Measurements from ENCODE around the gene GALNT7.
"Not testable (repeated sequence)": the region's sequence is repeated elsewhere in the genome, so short reads cannot be mapped to it uniquely, and the experiment has no call there.

Gene GALNT7

DNA sequence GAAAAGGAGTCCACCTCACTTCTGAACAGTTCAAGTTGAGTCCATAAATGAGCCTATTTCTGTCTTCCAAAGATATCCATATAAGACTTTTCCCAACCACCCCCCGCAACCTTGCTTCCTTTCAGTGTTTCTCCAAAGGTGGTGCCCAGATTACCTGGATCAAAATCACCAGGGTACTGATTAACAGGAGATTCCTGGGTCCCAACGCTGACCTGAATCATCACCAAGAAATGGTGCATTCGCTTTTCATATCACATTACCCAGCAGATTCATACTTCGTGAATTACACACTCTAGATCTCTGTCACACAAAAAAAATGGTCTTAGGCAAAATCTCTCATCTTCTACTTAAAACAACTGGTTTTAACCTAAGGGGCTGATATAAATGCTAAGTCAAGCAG, 2.1 kb upstream of the GALNT7 start:
- DNase-seq = no peak

GRCh38 chr4:173167758-173168395, 734 bp upstream of the GALNT7 start:
- DNase-seq = peak; percentile 11 to 66

DNA sequence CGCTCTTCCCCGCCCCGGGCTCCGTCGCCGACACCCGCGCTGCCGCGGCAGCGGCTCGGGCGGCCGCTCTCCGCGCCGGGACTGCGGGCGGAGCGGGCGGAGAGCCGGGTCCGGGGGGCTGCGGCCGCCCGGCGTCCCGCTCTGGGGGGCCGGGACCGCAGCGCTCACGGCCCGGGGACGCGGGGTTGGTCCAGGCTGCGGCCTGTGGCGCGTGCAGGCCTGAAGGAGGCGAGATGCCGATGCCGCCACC, 492 bp downstream of the GALNT7 start:
- no peak for DNase-seq

DNA sequence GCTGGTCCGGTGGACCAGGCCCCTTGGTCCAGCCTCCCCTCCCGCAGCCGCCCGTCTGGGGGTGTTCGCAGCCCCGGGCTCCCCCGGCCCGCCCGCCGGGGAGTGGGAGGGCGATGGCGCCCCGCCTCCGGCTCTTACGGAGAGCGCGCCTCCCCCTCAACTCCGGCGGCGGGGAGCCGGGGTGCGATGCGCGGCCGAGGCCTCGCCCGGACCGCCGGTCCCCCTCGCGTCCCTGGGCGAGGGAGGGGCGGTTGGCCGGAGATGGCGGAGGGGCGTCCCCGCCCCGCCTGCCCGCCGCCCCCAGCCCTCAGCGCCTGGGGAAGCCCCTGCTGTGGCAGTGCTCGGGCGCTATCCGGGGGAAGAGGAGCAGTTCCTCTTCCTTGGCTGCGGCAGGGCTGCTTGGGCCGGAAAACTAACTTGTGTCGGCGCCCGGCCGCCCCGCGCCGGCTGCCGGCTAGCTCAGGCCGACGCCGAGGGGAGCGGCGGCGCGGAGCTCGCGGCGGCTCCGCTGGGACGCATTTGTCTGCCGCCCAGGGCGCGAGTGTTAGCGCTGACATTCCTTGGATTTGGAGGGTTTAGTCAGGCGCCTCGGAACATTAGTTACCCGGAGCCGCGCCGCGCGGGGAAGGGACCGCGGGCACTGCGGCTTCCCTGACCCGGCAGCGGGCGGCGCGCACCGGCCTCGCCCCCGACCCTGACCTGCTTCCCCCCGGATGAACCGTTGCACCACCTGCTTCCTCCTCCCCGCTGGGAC, 994 bp downstream of the GALNT7 start:
- peak in 1 of 2 experiments; percentile 10 for DNase-seq

GRCh38 chr4:173170182-173170778, 1.7 kb downstream of the GALNT7 start:
- no peak for DNase-seq

DNA sequence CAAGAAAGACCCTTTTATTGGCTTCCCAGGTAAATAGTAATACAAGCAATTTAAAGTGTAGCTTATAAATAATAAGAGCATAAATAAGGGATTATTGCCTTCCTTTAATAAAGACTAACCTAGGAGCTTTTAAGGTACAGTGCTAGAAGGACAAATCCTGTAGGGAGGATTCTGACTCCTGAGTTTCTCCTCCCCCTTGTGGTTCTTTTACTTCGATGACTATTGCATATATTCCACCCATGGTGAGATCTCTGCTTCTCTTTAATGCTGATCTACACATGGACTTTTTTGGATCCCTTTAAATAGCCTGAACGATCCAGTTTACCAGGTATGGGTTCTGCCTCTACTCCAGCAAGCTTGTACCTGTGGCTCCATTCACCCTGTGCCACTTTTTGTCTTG, 2.5 kb downstream of the GALNT7 start:
- DNase-seq = no peak

- no peak for DNase-seq
Measured at GRCh38 chr4:173171987-173172386, 3.4 kb downstream of the GALNT7 start.

DNA sequence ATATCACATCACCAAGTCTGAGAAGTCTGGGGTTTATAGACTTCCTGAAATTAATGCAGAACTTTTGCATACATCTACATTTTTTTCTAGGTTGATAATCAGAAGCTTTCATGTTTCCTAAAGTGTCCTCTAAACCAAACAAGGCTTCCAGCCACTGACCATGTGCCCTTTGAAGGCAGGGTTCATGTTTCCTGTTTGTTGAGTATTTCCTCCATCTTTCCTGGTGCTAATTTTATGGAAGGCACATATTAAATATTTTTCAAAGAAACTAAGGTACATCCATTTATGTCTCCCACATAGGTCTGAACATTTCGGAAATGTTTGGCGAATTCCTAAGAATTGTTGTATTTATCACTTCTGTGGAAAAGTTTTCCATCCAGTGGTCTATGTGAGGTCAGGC, 5.6 kb downstream of the GALNT7 start:
- no peak for DNase-seq

- DNase-seq = no peak
Measured at GRCh38 chr4:173174594-173175012, 6.0 kb downstream of the GALNT7 start.

GRCh38 chr4:173176010-173176409, 7.4 kb downstream of the GALNT7 start:
- DNase-seq = no peak

DNA sequence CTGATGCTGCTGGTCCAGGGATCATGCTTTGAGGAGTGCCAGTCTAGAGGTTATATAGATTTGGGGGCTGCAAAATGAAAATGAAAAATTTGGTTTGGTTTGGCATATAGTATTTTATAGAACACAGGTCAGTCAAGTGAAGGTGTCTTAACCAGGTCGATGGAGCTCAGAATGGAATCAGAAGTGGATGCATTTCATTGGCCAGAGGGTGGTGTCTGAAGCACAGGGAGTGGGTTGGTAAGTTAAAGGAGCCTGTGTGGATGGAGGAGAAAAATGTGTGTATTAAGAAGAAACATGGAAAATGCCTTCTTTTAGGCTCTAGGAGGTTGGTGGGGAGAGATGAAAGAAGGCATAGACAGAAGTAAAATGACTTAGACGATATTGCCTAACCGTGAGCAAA, 8.6 kb downstream of the GALNT7 start:
- DNase-seq = no peak

DNA sequence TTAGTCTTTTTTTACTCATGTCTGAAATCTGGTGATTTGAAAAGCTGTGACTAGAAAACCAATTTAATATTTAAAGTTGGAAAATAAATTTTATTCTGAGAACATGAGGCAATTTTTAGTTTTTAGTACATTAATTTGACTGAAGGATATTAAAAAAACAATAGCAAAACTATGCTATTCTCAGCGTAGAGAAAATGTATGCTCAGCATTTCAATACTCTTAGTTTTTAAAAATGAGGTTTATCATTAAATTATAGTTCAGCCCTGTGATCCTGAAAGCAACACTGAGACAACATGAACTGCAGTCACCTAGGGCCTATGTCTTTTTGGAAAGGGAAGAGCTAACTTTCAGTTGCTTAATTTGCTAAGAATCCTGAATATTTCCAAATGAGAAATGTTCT, 9.5 kb downstream of the GALNT7 start:
- no peak for DNase-seq

DNA sequence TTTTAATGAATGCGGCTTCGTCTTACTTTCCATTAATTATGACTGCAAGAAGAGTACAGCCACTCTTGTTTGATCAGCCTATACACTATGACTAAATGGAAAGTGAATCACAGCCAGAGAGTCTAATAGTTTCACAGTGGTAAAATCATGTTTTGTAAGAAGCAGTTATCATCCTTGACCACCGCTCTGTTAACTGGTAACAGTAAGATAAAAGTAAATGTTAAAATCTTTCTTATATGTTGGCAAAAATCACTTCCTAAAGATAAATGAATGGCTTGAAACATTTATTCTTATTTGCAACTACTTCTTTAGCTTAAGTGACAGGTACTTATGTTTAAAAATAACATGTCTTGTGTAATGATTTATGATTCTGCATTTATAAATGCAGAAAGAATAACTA, 13.2 kb downstream of the GALNT7 start:
- DNase-seq = no peak

DNA sequence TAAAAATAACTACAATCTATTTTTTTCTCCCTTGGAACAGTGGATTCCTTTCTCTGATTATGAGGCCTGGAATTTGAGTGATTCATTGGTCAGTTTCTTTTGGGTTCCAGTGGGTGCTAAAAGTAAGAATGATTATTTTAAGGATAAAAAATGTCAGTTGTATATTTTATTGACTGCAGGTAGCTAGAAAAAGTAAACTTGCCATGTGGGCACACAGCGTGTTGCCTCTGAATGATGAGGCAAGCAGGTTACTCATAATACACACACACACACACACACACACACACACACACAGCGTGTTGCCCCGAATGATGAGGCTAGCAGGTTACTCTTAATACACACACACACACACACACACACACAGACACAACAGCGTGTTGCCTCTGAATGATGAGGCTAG, 13.8 kb downstream of the GALNT7 start:
- DNase-seq = no peak

GRCh38 chr4:173183659-173184247, 15.1 kb downstream of the GALNT7 start:
- not testable (repeated sequence) for DNase-seq

- no peak for DNase-seq
Measured at GRCh38 chr4:173185847-173186510, 17.4 kb downstream of the GALNT7 start.

DNA sequence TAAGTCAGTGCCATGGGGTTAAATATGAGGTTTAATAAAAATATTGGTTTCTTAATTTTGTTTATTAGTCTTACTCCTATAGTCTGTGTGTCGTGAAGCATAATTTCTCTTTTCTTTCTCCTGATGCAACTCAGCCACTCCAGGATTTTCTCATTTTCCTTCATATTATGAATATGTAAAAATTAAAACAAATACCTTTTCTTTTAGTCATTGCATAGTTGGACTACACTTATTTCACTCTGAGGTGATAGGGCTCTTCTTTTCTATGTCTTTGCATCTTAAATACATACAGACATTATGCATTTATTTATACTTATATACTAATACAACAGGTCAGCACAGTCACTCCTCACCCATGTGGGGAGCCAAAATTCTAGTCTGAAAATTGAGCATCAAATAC, 19.1 kb downstream of the GALNT7 start:
- DNase-seq = no peak

DNA sequence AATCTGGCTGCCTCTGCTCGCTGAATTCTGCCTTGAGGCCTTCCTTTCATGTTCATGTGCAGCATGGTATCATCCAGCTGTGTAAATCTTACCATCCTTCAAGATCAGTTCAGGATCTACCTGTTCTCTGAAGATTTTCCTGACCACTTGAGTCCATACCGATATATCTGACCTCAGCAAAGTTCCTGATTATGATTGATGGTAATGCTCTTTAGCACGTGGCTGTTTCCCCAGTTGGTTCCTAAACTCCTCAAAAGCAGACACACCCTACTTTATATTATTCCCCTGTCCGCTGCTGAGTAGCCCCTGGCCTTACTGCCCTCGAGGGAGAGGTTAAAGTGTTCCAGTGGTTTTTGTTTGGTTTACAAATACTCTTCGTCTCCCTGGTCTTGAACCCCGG, 20.0 kb downstream of the GALNT7 start:
- DNase-seq = no peak

GRCh38 chr4:173189117-173189693, 20.6 kb downstream of the GALNT7 start:
- DNase-seq = no peak

DNA sequence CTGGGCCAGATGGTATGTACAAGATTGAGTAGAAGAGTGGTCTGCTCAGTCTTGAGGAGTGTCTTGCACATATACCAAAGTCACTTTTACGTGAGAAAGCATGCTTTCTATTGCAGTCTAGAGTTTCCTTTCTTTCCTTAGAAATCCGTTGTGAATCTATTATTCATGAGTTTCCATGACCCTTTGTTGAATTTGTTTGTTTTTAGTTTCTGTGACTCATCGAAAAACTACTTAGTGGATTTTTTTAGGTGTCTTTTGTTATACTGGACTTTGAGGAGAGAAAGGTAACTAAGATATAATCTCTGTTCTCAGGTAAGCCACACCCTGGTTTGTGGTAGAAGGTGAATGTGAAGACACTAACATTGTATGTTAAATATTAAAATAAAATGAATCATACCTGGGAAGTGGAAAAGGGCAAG, 23.0 kb downstream of the GALNT7 start:
- DNase-seq = no peak

- no peak for DNase-seq
Measured at GRCh38 chr4:173192375-173193162, 24.0 kb downstream of the GALNT7 start.

DNA sequence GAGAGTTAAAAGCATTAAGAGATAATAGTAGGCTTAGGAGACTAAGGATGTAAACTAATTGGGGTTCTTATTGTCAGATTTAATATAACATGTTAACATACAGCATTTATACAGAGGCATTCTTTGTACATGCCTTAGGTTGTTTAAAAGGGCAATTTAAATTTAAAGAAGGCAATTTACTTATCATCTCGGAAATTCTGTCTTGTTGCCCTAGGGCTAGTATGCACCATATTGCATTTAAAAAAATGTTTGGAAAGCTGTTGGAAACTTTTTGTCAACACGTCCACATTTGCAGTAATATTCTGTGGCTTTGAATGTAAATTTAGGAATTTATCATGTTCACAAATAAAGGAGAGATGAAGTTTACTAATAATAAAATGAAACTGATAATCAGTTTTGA, 25.5 kb downstream of the GALNT7 start:
- no peak for DNase-seq
